Mucosa of rectum (tissue), 2 donors: ENCODE measurements around the gene MAST4.

ENCODE experiments used
- H3K27ac ChIP-seq, 2 donors: one replicate each; pipeline ENCODE4 v1.7.0; 2013; ENCODE audit warnings: inconsistent platforms in 2 of 2, low read depth in 2 of 2, low read length in 2 of 2
- H3K27me3 ChIP-seq, 2 donors: one replicate each; pipeline ENCODE4 v1.7.0; 2013; ENCODE audit warnings: low read length in 2 of 2; ENCODE audit not compliant: control insufficient read depth in 2 of 2, insufficient read depth in 2 of 2
- H3K36me3 ChIP-seq, 2 donors: one replicate each; pipeline ENCODE4 v1.7.0; 2013; ENCODE audit warnings: low read length in 2 of 2; ENCODE audit not compliant: control insufficient read depth in 2 of 2, insufficient read depth in 2 of 2
- H3K4me1 ChIP-seq, 2 donors: one replicate each; pipeline ENCODE4 v1.7.0; 2013; ENCODE audit warnings: low read length in 2 of 2, mild to moderate bottlenecking in 1 of 2; ENCODE audit not compliant: control insufficient read depth in 2 of 2, insufficient read depth in 2 of 2
- H3K4me3 ChIP-seq, 2 donors: one replicate each; pipeline ENCODE4 v1.7.0; 2013; ENCODE audit warnings: low read length in 2 of 2
- H3K9ac ChIP-seq, 2 donors: one replicate each; pipeline ENCODE4 v1.7.0; 2013; ENCODE audit warnings: low read length in 2 of 2, low read depth in 1 of 2, mild to moderate bottlenecking in 1 of 2
- H3K9me3 ChIP-seq, 2 donors: one replicate each; pipeline ENCODE4 v1.7.0; 2013; ENCODE audit warnings: low read length in 2 of 2; ENCODE audit not compliant: control insufficient read depth in 2 of 2
- donor health status: healthy.
- donor health status: Normal muscosa, but diverticular disease.

Gene MAST4

DNA sequence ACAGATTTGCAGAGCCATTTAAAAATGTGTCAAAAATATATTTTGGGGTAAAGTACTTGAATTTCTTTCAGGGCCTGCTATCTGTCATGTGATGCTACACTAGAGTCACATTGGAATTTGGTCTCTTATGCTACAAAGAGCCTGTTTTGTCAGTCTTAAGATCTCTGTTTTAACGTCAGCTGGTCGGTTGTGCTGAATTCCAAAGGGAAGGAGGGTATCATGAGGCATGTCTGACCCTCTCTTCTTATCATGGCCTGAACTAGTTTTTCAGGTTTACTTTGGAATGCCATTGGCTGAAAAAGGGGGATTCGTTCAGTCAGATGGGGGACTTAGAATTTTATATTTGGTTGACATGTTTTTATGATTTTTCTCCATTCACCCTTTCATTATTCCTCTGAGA lies 309.8 kb downstream of the MAST4 start:
- H3K27ac ChIP-seq, result no peak overlapping the region
- H3K36me3 ChIP-seq, result no peaks in the 10 kb centered on the region
- peaks cover 0 to 8% of the 10 kb centered on the region in 2 donors for H3K4me1 ChIP-seq
- H3K9ac ChIP-seq, result no peak overlapping the region
- H3K9me3 ChIP-seq, result no peaks in the 10 kb centered on the region
- H3K27me3 ChIP-seq, result no peaks in the 10 kb centered on the region
- no peak overlapping the region for H3K4me3 ChIP-seq

- H3K9me3 ChIP-seq, result no peaks in the 10 kb centered on the region
- peaks cover 0 to 8% of the 10 kb centered on the region in 2 donors for H3K4me1 ChIP-seq
- no peak overlapping the region for H3K9ac ChIP-seq
- no peak overlapping the region for H3K4me3 ChIP-seq
- no peak overlapping the region for H3K27ac ChIP-seq
- H3K27me3 ChIP-seq, result no peaks in the 10 kb centered on the region
- H3K36me3 ChIP-seq, result no peaks in the 10 kb centered on the region
Measured at GRCh38 chr5:66908230-66908629, 312.0 kb downstream of the MAST4 start.

- no peak overlapping the region for H3K4me3 ChIP-seq
- H3K9ac ChIP-seq, result no peak overlapping the region
- H3K27ac ChIP-seq, result no peak overlapping the region
- no peaks in the 10 kb centered on the region for H3K36me3 ChIP-seq
- no peaks in the 10 kb centered on the region for H3K27me3 ChIP-seq
- H3K9me3 ChIP-seq, result no peaks in the 10 kb centered on the region
- peaks cover 0 to 1% of the 10 kb centered on the region in 2 donors for H3K4me1 ChIP-seq
Measured at GRCh38 chr5:66909364-66909763, 313.2 kb downstream of the MAST4 start.

- Histone ChIP-seq H3K27ac (no peak overlapping the region), H3K4me1 (no peaks in the 10 kb centered on the region), H3K27me3 (no peaks in the 10 kb centered on the region), H3K36me3 (no peaks in the 10 kb centered on the region), H3K4me3 (no peak overlapping the region), H3K9ac (no peak overlapping the region), H3K9me3 (no peaks in the 10 kb centered on the region)
Measured at GRCh38 chr5:66912787-66913186, 316.6 kb downstream of the MAST4 start.

DNA sequence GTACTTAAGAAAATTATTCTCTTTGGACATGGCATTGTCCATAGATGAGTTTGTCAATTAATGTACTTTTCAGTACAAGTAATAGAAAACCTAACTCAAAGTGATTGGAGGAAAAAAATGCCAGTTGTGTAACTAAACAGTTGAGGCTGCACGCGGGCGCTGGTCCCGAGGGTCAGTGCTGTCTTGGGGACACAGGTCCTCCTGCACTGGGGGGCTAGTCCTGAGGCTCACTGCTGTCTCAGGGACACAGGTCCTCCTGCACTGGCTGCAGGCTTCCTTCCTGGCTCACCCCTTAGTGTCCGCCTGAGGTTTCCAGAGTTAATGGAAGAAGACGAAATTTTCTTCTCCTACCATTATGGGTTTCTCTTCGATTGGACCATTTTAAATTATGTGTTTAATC lies 319.3 kb downstream of the MAST4 start:
- H3K4me3 ChIP-seq, result no peak overlapping the region
- H3K27me3 ChIP-seq, result no peaks in the 10 kb centered on the region
- no peak overlapping the region for H3K27ac ChIP-seq
- H3K9me3 ChIP-seq, result no peaks in the 10 kb centered on the region
- H3K4me1 ChIP-seq, result no peaks in the 10 kb centered on the region
- H3K36me3 ChIP-seq, result no peaks in the 10 kb centered on the region
- H3K9ac ChIP-seq, result no peak overlapping the region

DNA sequence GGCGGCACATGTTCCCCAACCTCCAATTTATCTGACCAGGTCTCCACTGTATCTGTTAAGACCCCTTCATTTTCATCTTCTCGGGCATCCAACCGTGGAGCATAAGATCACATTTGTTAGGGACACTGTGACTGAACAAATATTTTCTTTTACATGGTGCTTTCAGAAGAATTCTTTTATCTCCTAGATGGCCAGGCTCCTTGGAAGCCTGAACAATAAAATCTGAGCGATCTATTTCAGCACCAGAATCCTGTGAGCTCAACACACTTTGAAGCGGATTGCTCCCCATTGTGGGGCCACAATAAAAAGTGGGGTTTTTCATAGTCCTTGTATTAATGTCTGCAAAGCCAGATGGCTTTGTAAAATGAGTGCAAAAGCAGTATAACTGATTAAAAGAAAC lies 326.7 kb downstream of the MAST4 start:
- no peak overlapping the region for H3K4me3 ChIP-seq
- no peaks in the 10 kb centered on the region for H3K36me3 ChIP-seq
- H3K27me3 ChIP-seq, result no peaks in the 10 kb centered on the region
- no peak overlapping the region for H3K9ac ChIP-seq
- no peak overlapping the region for H3K27ac ChIP-seq
- H3K9me3 ChIP-seq, result no peaks in the 10 kb centered on the region
- H3K4me1 ChIP-seq, result no peaks in the 10 kb centered on the region

- no peak overlapping the region for H3K9ac ChIP-seq
- no peak overlapping the region for H3K27ac ChIP-seq
- H3K4me3 ChIP-seq, result no peak overlapping the region
- no peaks in the 10 kb centered on the region for H3K27me3 ChIP-seq
- no peaks in the 10 kb centered on the region for H3K9me3 ChIP-seq
- no peaks in the 10 kb centered on the region for H3K36me3 ChIP-seq
- no peaks in the 10 kb centered on the region for H3K4me1 ChIP-seq
Measured at GRCh38 chr5:66923457-66923856, 327.3 kb downstream of the MAST4 start.

- Histone ChIP-seq H3K27me3 (no peaks in the 10 kb centered on the region), H3K4me3 (no peak overlapping the region), H3K4me1 (no peaks in the 10 kb centered on the region), H3K36me3 (no peaks in the 10 kb centered on the region), H3K9me3 (no peaks in the 10 kb centered on the region), H3K27ac (no peak overlapping the region), H3K9ac (no peak overlapping the region)
Measured at GRCh38 chr5:66923922-66924321, 327.7 kb downstream of the MAST4 start.

GRCh38 chr5:66927140-66927539 lies 330.9 kb downstream of the MAST4 start:
- Histone ChIP-seq H3K9ac (no peak overlapping the region), H3K4me1 (no peaks in the 10 kb centered on the region), H3K27ac (no peak overlapping the region), H3K36me3 (no peaks in the 10 kb centered on the region), H3K9me3 (no peaks in the 10 kb centered on the region), H3K4me3 (no peak overlapping the region), H3K27me3 (no peaks in the 10 kb centered on the region)

DNA sequence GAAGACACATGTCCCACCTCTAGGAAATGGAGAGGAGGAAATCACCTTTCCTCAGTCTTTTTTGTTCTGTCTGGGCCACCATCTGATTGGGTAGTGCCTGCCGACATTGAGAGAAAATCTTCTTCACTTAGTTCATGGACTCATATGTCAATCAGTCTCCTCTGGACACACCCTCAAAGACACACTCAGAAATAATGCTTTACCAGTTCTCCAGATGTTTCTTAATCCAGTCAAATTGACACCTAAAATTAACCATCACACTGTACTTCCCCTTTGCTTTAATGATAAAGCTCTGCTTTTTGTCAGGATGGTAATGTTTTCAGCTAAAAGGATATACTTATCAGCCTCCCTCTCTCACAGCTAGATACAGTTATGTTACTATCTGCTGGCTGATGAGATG lies 333.1 kb downstream of the MAST4 start:
- no peak overlapping the region for H3K4me3 ChIP-seq
- no peaks in the 10 kb centered on the region for H3K9me3 ChIP-seq
- H3K36me3 ChIP-seq, result no peaks in the 10 kb centered on the region
- H3K4me1 ChIP-seq, result no peaks in the 10 kb centered on the region
- no peaks in the 10 kb centered on the region for H3K27me3 ChIP-seq
- H3K27ac ChIP-seq, result no peak overlapping the region
- no peak overlapping the region for H3K9ac ChIP-seq

- Histone ChIP-seq H3K9me3 (no peaks in the 10 kb centered on the region), H3K36me3 (no peaks in the 10 kb centered on the region), H3K4me1 (no peaks in the 10 kb centered on the region), H3K9ac (no peak overlapping the region), H3K4me3 (no peak overlapping the region), H3K27me3 (no peaks in the 10 kb centered on the region), H3K27ac (no peak overlapping the region)
Measured at GRCh38 chr5:66929995-66930394, 333.8 kb downstream of the MAST4 start.
